ENCODE measurements around the gene SLC35E2B.
"Not testable (repeated sequence)": the region's sequence is repeated elsewhere in the genome, so short reads cannot be mapped to it uniquely, and the experiment has no call there.

SLC35E2B gene

GRCh38 chr1:1692324-1692713 is 276 bp downstream of the SLC35E2B start:
- not testable (repeated sequence) for ATAC-seq (ENCODE audit: low read depth); H3K9me3 Mint-ChIP-seq; H3K4me1 Mint-ChIP-seq; H3K27me3 Mint-ChIP-seq; H3K36me3 Mint-ChIP-seq
- Mint-ChIP-seq H3K27ac (peak overlapping the region; percentile 63), H3K4me3 (peak overlapping the region; percentile 76)
- DNase-seq (ENCODE audit: low spot score in 2 of 2): peak in 1 of 2 donors; percentile 87

GRCh38 chr1:1691443-1691842 is 1.2 kb downstream of the SLC35E2B start:
- H3K4me1 Mint-ChIP-seq; H3K4me3 Mint-ChIP-seq; ATAC-seq (ENCODE audit: low read depth); H3K27ac Mint-ChIP-seq; H3K27me3 Mint-ChIP-seq; DNase-seq (ENCODE audit: low spot score in 2 of 2); H3K36me3 Mint-ChIP-seq; H3K9me3 Mint-ChIP-seq: not testable (repeated sequence)

- H3K27me3 Mint-ChIP-seq; H3K4me1 Mint-ChIP-seq; H3K27ac Mint-ChIP-seq; H3K9me3 Mint-ChIP-seq; DNase-seq (ENCODE audit: low spot score in 2 of 2); H3K4me3 Mint-ChIP-seq; H3K36me3 Mint-ChIP-seq; ATAC-seq (ENCODE audit: low read depth): not testable (repeated sequence)
These were observed 3.1 kb downstream of the SLC35E2B start for GRCh38 chr1:1689526-1689925.

- no peak for ATAC-seq (ENCODE audit: low read depth)
- no peak overlapping the region for H3K27ac Mint-ChIP-seq
- peaks cover 6% of the 10 kb centered on the region for H3K36me3 Mint-ChIP-seq
- no peak overlapping the region for H3K4me3 Mint-ChIP-seq
- DNase-seq (ENCODE audit: low spot score in 2 of 2): no peak
- no peaks in the 10 kb centered on the region for H3K9me3 Mint-ChIP-seq
- H3K4me1 Mint-ChIP-seq: peaks cover 10% of the 10 kb centered on the region
- H3K27me3 Mint-ChIP-seq: no peaks in the 10 kb centered on the region
These were observed 4.7 kb downstream of the SLC35E2B start for GRCh38 chr1:1687846-1688245.

- Mint-ChIP-seq H3K27me3 (no peaks in the 10 kb centered on the region), H3K27ac (no peak overlapping the region), H3K36me3 (peaks cover 6% of the 10 kb centered on the region), H3K9me3 (no peaks in the 10 kb centered on the region), H3K4me1 (peaks cover 18% of the 10 kb centered on the region), H3K4me3 (no peak overlapping the region)
- ATAC-seq (ENCODE audit: low read depth) (no peak), DNase-seq (ENCODE audit: low spot score in 2 of 2) (no peak)
These were observed 8.4 kb downstream of the SLC35E2B start for GRCh38 chr1:1684031-1684681.

DNA sequence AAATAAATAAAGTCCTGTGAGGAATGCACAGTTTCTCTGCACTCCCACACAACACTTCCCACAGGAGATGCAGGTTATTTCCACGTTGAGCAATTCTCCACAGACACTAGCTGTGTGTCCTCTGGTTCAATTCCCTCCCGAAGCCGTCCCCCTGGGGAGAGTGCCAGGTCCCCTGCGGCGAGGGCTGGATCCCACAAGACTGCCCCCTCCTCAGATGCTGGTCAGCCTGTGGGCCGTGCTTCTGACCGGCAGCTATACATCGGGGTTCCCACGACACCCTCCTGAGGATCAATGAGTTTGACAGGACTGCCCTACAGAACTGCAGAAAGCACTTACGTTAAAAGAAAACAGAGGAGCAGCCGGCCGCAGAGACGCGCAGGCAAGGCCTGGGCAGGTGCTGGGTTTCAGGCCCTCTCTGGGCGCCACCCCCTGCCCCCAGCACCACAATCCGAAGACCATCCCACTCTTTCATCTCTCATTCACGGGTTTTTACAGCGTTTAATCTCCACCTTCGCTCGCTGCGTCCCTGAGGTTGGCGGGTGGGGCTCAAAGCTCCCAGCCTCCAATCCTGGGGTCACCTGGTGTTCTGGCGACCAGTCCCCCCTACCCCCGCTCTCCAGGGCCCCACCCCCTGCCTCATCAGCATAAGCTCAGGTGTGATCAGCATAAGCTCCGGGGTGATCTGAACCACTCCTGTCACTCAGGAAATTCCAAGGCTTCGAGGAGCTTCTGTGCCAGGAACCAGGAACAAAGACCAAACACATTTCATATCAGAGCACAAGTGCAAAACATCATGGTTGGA is 9.3 kb downstream of the SLC35E2B start:
- no peak for ATAC-seq (ENCODE audit: low read depth)
- Mint-ChIP-seq H3K27ac (no peak overlapping the region), H3K4me1 (peaks cover 26% of the 10 kb centered on the region), H3K4me3 (no peak overlapping the region), H3K27me3 (no peaks in the 10 kb centered on the region), H3K36me3 (peaks cover 6% of the 10 kb centered on the region), H3K9me3 (no peaks in the 10 kb centered on the region)
- DNase-seq (ENCODE audit: low spot score in 2 of 2): no peak

DNA sequence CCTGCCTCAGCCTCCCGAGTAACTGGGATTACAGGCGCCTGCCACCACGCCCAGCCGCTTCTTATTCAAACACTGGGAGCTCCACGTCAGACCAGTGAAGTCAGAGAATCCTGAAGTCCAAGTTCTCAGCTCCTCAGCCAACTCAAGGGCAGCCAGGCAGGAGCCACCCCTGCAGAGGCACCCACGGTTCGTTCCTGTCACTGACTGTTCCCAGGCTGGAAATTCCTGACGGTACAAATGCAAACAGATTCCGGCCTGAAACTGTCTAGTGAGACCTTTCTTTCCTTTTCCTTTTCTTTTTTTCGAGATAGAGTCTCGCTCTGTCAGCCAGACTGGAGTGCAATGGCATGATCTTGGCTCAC is 11.7 kb downstream of the SLC35E2B start:
- Mint-ChIP-seq H3K4me1 (peaks cover 29% of the 10 kb centered on the region), H3K36me3 (peaks cover 2% of the 10 kb centered on the region), H3K27me3 (no peaks in the 10 kb centered on the region), H3K9me3 (no peaks in the 10 kb centered on the region), H3K4me3 (no peak overlapping the region), H3K27ac (no peak overlapping the region)
- DNase-seq (ENCODE audit: low spot score in 2 of 2) (no peak), ATAC-seq (ENCODE audit: low read depth) (no peak)

DNA sequence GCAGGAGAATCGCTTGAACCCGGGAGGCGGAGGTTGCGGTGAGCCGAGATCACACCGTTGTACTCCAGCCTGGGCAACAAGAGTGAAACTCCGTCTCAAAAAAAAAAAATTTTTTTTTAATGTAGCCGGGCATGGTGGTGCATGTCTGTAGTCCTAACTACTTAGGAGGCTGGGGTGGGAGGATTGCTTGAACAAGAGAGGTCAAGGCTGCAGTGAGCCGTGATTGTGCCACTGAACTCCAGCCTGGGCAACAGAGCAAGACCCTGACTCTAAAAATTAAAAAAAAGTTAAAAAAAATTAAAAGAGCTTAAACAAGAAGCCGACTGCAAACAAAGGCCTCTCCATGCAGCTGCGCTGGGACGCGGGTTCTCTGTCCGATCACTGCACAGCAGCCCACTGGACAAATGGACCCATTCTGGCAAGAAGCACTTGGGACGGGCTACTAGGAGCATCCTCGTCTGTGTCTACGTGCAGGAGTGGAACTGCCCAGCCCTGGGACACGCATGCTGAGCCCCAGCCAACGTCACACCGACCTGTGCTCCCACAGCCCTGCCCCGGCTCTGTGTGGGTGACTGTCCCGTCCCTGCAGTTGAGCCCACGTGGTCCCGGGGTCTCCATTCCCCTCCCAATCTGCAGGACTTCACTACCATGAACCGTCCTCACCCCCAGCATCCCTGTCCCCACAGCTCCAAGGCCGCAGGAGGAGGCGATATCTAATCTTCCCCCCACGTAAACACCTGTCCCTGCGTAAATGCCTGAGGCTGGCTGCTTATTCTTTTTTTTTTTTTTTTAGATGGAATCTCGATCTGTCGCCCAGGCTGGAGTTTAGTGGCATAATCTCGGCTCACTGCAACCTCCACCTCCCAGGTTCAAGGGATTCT is 12.3 kb downstream of the SLC35E2B start:
- H3K36me3 Mint-ChIP-seq: peaks cover under 1% of the 10 kb centered on the region
- DNase-seq (ENCODE audit: low spot score in 2 of 2): no peak
- H3K4me3 Mint-ChIP-seq: no peak overlapping the region

GRCh38 chr1:1678581-1679380 is 13.8 kb downstream of the SLC35E2B start:
- DNase-seq (ENCODE audit: low spot score in 2 of 2): peak; percentile 38 to 58
- Mint-ChIP-seq H3K9me3 (no peaks in the 10 kb centered on the region), H3K4me3 (peak overlapping the region; percentile 78), H3K36me3 (peaks cover 1% of the 10 kb centered on the region), H3K4me1 (peaks cover 26% of the 10 kb centered on the region), H3K27me3 (no peaks in the 10 kb centered on the region), H3K27ac (peak overlapping the region; percentile 92)
- ATAC-seq (ENCODE audit: low read depth): peak; percentile 42

More for the DNA sequence above, 12.3 kb downstream of the SLC35E2B start:
- Mint-ChIP-seq H3K27me3 (no peaks in the 10 kb centered on the region), H3K9me3 (no peaks in the 10 kb centered on the region), H3K27ac (no peak overlapping the region), H3K4me1 (peaks cover 26% of the 10 kb centered on the region)
- no peak for ATAC-seq (ENCODE audit: low read depth)

GRCh38 chr1:1677718-1678580 is 14.6 kb downstream of the SLC35E2B start:
- peaks cover 1% of the 10 kb centered on the region for H3K36me3 Mint-ChIP-seq
- H3K27ac Mint-ChIP-seq: peak overlapping the region; percentile 92
- DNase-seq (ENCODE audit: low spot score in 2 of 2) (peak; percentile 49 to 63), ATAC-seq (ENCODE audit: low read depth) (peak; percentile 71)
- H3K27me3 Mint-ChIP-seq: no peaks in the 10 kb centered on the region
- H3K4me1 Mint-ChIP-seq: peaks cover 23% of the 10 kb centered on the region
- H3K9me3 Mint-ChIP-seq: no peaks in the 10 kb centered on the region
- peak overlapping the region; percentile 78 for H3K4me3 Mint-ChIP-seq

DNA sequence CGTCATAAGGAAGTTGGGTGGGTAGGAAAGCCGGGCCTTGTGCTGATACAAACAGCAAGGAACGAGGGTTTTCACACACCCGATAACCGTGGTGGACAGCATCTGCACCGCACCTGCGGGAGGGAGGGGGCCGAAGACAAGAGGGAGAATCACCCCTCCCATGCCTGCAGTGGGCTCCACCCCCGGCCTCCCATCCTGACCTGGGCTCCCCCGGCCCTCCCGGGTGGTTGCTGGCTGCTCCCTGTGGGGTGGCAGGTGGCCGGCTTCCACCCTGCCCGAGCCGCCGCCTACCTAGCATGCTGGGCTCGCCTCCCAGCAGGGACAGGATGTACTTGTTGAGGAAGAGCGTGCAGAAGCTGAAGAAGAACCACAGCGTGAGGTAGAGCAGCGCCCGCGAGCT is 16.5 kb downstream of the SLC35E2B start:
- not testable (repeated sequence) for ATAC-seq (ENCODE audit: low read depth)

GRCh38 chr1:1675218-1675617 is 17.4 kb downstream of the SLC35E2B start:
- peaks cover 18% of the 10 kb centered on the region for H3K4me1 Mint-ChIP-seq
- not testable (repeated sequence) for H3K9me3 Mint-ChIP-seq, H3K4me3 Mint-ChIP-seq, H3K27me3 Mint-ChIP-seq, H3K27ac Mint-ChIP-seq, H3K36me3 Mint-ChIP-seq
- ATAC-seq (ENCODE audit: low read depth) (peak; percentile 18), DNase-seq (ENCODE audit: low spot score in 2 of 2) (peak in 1 of 2 donors; percentile 34)

More for the DNA sequence above, 16.5 kb downstream of the SLC35E2B start:
- not testable (repeated sequence) for H3K27ac Mint-ChIP-seq; H3K9me3 Mint-ChIP-seq; H3K4me3 Mint-ChIP-seq; DNase-seq (ENCODE audit: low spot score in 2 of 2); H3K27me3 Mint-ChIP-seq; H3K36me3 Mint-ChIP-seq
- peaks cover 20% of the 10 kb centered on the region for H3K4me1 Mint-ChIP-seq

DNA sequence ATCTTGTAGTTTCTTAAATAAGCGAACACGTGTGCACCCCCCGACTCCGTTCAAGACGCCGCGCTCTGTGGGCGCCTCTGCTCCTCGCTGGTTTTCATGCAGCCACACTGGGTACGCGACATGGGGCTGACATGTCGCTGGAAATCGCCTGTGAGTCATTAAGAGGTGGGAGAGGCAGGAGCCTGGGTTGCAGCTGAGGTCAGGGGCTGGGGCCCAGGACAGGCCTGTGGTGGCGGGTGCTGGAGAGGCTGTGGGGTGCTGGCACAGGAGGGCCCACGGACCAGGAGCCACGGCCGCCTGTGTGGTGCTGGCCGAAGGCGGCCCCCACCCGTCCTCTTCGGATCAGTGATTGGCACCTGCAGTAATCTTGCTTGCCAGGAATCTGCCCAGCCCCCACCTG is 17.8 kb downstream of the SLC35E2B start:
- H3K4me1 Mint-ChIP-seq: peaks cover 18% of the 10 kb centered on the region
- H3K27me3 Mint-ChIP-seq; ATAC-seq (ENCODE audit: low read depth); H3K4me3 Mint-ChIP-seq; H3K36me3 Mint-ChIP-seq; H3K27ac Mint-ChIP-seq; DNase-seq (ENCODE audit: low spot score in 2 of 2); H3K9me3 Mint-ChIP-seq: not testable (repeated sequence)

Data from memory B cell (primary cell).